Brain microvascular endothelial cell (primary cell): ENCODE data around the gene NCAN.

Experiments
- DNase-seq: peaks from one replicate; pipeline ENCODE4 v3.0.0-alpha.2; 2020
- H3K27ac ChIP-seq: fragments of 250-450 bp; sonication (Bioruptor Pico); 2 replicates; pipeline ENCODE4 v1.5.1; 2020; ENCODE audit warnings: mild to moderate bottlenecking, moderate library complexity
- H3K27me3 ChIP-seq: fragments of 250-450 bp; sonication (Bioruptor Pico); replicated peaks from 2 replicates; pipeline ENCODE4 v1.5.1; 2020; ENCODE audit warnings: mild to moderate bottlenecking
- H3K36me3 ChIP-seq: fragments of 250-450 bp; sonication (Bioruptor Pico); replicated peaks from 2 replicates; pipeline ENCODE4 v1.5.1; 2020; ENCODE audit warnings: mild to moderate bottlenecking
- H3K4me3 ChIP-seq: 2 replicates; pipeline ENCODE4 v1.5.1; 2011; ENCODE audit warnings: low read depth, mild to moderate bottlenecking, control low read depth, low read length, moderate library complexity
- CTCF ChIP-seq: IDR thresholded peaks from 2 replicates; pipeline ENCODE4 v1.5.1; 2011; ENCODE audit warnings: low read depth, mild to moderate bottlenecking, moderate library complexity, low read length, control low read depth, inconsistent platforms; ENCODE audit errors: missing control alignments
- in situ Hi-C: cut with HindIII; loops from 2 replicates; pipeline ENCODE4 v1.10.0; 2017; ENCODE audit warnings: low sequenced_read_pairs, low pct_ligation_motif_present

Gene NCAN

GRCh38 chr19:19258589-19259338 is 47.0 kb downstream of the NCAN start:
- DNase-seq, result no peak
- Histone ChIP-seq H3K27ac (no peak overlapping the region), H3K4me3 (no peak overlapping the region), H3K36me3 (no peaks in the 10 kb centered on the region), H3K27me3 (peaks cover 22% of the 10 kb centered on the region)
- TF ChIP-seq CTCF, result no peak
- in situ Hi-C loops, result no loop called here

GRCh38 chr19:19259741-19260140 is 48.0 kb downstream of the NCAN start:
- H3K4me3 ChIP-seq, result no peak overlapping the region
- no peaks in the 10 kb centered on the region for H3K36me3 ChIP-seq
- in situ Hi-C loops, result no loop called here
- no peak for TF ChIP-seq CTCF
- H3K27me3 ChIP-seq, result peaks cover 22% of the 10 kb centered on the region
- no peak overlapping the region for H3K27ac ChIP-seq
- DNase-seq, result peak; percentile 30

GRCh38 chr19:19260417-19261214 is 48.9 kb downstream of the NCAN start:
- no peak overlapping the region for H3K4me3 ChIP-seq
- H3K27me3 ChIP-seq, result peaks cover 22% of the 10 kb centered on the region
- H3K27ac ChIP-seq, result no peak overlapping the region
- no peaks in the 10 kb centered on the region for H3K36me3 ChIP-seq
- no peak for DNase-seq
- no peak for TF ChIP-seq CTCF
- in situ Hi-C loops, result no loop called here

GRCh38 chr19:19261350-19262189 is 49.8 kb downstream of the NCAN start:
- H3K4me3 ChIP-seq, result no peak overlapping the region
- in situ Hi-C loops, result no loop called here

More at GRCh38 chr19:19261350-19262189, 49.8 kb downstream of the NCAN start:
- no peak for TF ChIP-seq CTCF
- Histone ChIP-seq H3K27ac (no peak overlapping the region), H3K27me3 (peaks cover 22% of the 10 kb centered on the region), H3K36me3 (no peaks in the 10 kb centered on the region)
- DNase-seq, result no peak
